Adrenal gland (tissue), 12 donors: ENCODE data around the gene DMRTC2. TPM values are rescaled to one million over a fixed set of nuclear protein-coding genes. Genes with fewer than 3 reads are reported as not detected.

Experiments
- DNase-seq, 7 donors: peaks; one replicate each; pipeline ENCODE4 v3.0.0-alpha.2; 2019 to 2020
- H3K27ac ChIP-seq, 5 donors: fragments of 200-600 bp; sonication (generic) in 4 of 5; 1 replicate in 3 of 5; 2 replicates in 2 of 5; pipeline versions ENCODE4 v1.5.1 to v1.8.0; 2016 to 2020; ENCODE audit warnings: mild to moderate bottlenecking in 1 of 5
- H3K27me3 ChIP-seq: fragments of 200-600 bp; 2 replicates; pipeline ENCODE4 v1.8.0; 2021
- H3K36me3 ChIP-seq, 2 donors: fragments of 200-600 bp; replicated peaks in 1 of 2; 1 replicate in 1 of 2; 2 replicates in 1 of 2; pipeline versions ENCODE4 v1.5.1 to v1.8.0; 2018 to 2022
- H3K4me1 ChIP-seq, 2 donors: fragments of 200-600 bp; replicated peaks in 1 of 2; 1 replicate in 1 of 2; 2 replicates in 1 of 2; pipeline versions ENCODE4 v1.5.1 to v1.8.0; 2018 to 2021
- H3K4me3 ChIP-seq, 4 donors: fragments of 200-600 bp; sonication (generic) in 3 of 4; one replicate each; pipeline ENCODE4 v1.5.1; 2016 to 2018
- H3K9me3 ChIP-seq, 3 donors: fragments of 200-600 bp; sonication (generic) in 1 of 3; replicated peaks in 1 of 3; 1 replicate in 2 of 3; 2 replicates in 1 of 3; pipeline versions ENCODE4 v1.5.1 to v1.8.0; 2016 to 2021
- POLR2A ChIP-seq, 2 donors: fragments of 450-650 bp; IDR thresholded peaks; one replicate each; pipeline ENCODE4 v1.6.1; 2017; ENCODE audit warnings: antibody characterized with exemption in 2 of 2, mild to moderate bottlenecking in 2 of 2, moderate library complexity in 1 of 2
- WGBS, 4 donors: extraction: QIAGEN DNeasy Blood & Tissue Kit in 2 of 4; methylation state at CpG; one replicate each; pipeline versions ENCODE4 v1.1.5 to v1.1.7; 2013 to 2017; 5-methylcytosine and 5-hydroxymethylcytosine counted together
- intact Hi-C, 2 donors: fragments of 100-400 bp; cut with DNase I; formaldehyde crosslinking; loops; one replicate each; pipeline versions ENCODE4 v1.14.1 to v1.15.0; 2022 to 2023
- microRNA-seq, 3 donors: library from miRNA; unstranded; fragments of <30 nt; microRNA quantifications; one replicate each; pipeline ENCODE4, GENCODE V29; 2017 to 2020
- polyA plus RNA-seq, 3 donors: library from polyadenylated mRNA; stranded (reverse); fragments of 200-250 nt in 2 of 3; fragments of 350-450 nt in 1 of 3; fragmentation: Illumina TruSeq in 1 of 3; extraction: RNeasy Lipid Tissue Mini Kit (QIAGEN cat#74804) in 1 of 3; gene quantifications; one replicate each; pipeline ENCODE4 v1.2.3, GENCODE V29; 2013 to 2014
- small RNA-seq, 2 donors: library from RNA; depleted of rRNA; stranded (forward); fragments of <200 nt; gene quantifications; one replicate each; pipeline ENCODE3, GENCODE V24; 2016
- total RNA-seq, 9 donors: library from RNA; depleted of rRNA in 4 of 9; stranded (reverse); fragments of >200 nt in 4 of 9; fragments of 120-200 nt in 1 of 9; fragmentation: NEBNext Ultra II Directional in 1 of 9; extraction: Animal tissue kit (Norgen Biotek cat#: 25700) in 1 of 9; gene quantifications; one replicate each; pipeline versions ENCODE4 v1.1.0 to v1.2.4, GENCODE V29; 2013 to 2023
- TF ChIP-seq, protein P1 (sequence below), 6 experiments: fragments of 450-650 bp in 4 of 6; fragments of 200-600 bp in 2 of 6; sonication (generic) in 1 of 6; IDR thresholded peaks; 1 replicate in 5 of 6; 2 replicates in 1 of 6; pipeline versions ENCODE4 v1.5.1 to v1.8.0; 2016 to 2021; ENCODE audit warnings: antibody characterized with exemption in 6 of 6, mild to moderate bottlenecking in 2 of 6, moderate library complexity in 1 of 6
- donor health status: healthy with polysubstance abuse.
- donor health status: Bipolar disorder and iron deficiency.
- donor health status: DM: yes; HTN: yes; CAD: no.
- donor health status: DM: no; HTN: no; CAD: no.
- donor health status: DM: no; HTN: no; CAD: no.
- donor health status: DM: yes; HTN: yes; CAD: no.

DMRTC2 gene
- total and polyA plus RNA-seq, 12 donors: not detected

DNA sequence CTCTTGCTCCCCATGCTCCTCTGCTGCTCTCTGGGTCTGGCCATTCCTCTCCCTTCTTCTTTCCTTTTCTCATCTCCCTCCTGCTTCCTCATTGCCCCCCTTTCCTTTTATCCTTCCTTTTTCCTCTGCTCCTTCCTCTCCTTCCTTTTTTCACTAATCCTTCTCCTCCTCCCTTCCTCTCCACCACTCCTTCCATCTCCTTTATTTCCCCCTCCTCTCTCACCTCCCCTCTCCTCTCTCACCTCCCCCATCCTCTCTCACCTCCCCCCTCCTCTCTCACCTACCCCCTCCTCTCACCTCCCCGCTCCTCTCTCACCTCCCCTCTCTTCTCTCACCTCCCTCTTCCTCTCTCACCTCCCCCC is 51.7 kb downstream of the DMRTC2 start:
- peaks cover 0 to 70% of the 10 kb centered on the region in 2 donors for H3K36me3 ChIP-seq
- no peak for DNase-seq
- no peaks in the 10 kb centered on the region for H3K4me1 ChIP-seq
- H3K27me3 ChIP-seq: no peaks in the 10 kb centered on the region
- no peaks in the 10 kb centered on the region for H3K9me3 ChIP-seq
- WGBS, 4 donors: 86 to 100% (median 96%) methylated on average over 1 of the region's 1 CpG
- H3K27ac ChIP-seq: no peak overlapping the region
- no peak overlapping the region for H3K4me3 ChIP-seq
- intact Hi-C loops: no loop called here
- TF ChIP-seq, protein P1, sequence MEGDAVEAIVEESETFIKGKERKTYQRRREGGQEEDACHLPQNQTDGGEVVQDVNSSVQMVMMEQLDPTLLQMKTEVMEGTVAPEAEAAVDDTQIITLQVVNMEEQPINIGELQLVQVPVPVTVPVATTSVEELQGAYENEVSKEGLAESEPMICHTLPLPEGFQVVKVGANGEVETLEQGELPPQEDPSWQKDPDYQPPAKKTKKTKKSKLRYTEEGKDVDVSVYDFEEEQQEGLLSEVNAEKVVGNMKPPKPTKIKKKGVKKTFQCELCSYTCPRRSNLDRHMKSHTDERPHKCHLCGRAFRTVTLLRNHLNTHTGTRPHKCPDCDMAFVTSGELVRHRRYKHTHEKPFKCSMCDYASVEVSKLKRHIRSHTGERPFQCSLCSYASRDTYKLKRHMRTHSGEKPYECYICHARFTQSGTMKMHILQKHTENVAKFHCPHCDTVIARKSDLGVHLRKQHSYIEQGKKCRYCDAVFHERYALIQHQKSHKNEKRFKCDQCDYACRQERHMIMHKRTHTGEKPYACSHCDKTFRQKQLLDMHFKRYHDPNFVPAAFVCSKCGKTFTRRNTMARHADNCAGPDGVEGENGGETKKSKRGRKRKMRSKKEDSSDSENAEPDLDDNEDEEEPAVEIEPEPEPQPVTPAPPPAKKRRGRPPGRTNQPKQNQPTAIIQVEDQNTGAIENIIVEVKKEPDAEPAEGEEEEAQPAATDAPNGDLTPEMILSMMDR (IDR thresholded peaks at IDR 0.05): no peak
- TF ChIP-seq POLR2A (IDR thresholded peaks at IDR 0.05): no peak

DNA sequence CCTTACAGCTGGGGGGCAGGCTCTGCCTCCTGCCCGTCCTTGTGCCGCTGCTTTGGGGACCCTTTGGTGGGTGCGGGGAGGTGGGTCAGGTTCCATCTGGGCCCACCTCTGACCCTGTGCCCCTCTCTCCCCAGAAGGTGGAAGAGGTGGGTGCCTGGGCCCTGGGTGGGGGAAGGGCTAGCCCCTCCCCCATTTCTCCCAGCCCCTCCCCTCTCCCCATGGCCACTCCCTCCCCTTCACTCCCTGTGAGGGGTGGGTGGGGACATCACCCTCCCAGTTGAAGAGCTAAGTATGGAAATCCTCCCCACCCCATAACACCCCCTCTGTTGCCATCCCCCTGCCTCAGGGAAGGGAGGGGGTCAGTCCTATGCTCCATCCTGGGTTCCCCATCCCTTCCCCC is 52.3 kb downstream of the DMRTC2 start:
- intact Hi-C loops: no loop called here
- Histone ChIP-seq H3K36me3 (peaks cover 0 to 70% of the 10 kb centered on the region in 2 donors), H3K4me3 (no peak overlapping the region), H3K4me1 (no peaks in the 10 kb centered on the region), H3K9me3 (no peaks in the 10 kb centered on the region), H3K27ac (no peak overlapping the region), H3K27me3 (no peaks in the 10 kb centered on the region)
- TF ChIP-seq, protein P1 (IDR thresholded peaks at IDR 0.05): no peak
- TF ChIP-seq POLR2A (IDR thresholded peaks at IDR 0.05): no peak
- DNase-seq: no peak
- WGBS, 4 donors: 95 to 100% (median 97%) methylated on average over 3 of the region's 3 CpGs; no CpG with 5 or more reads in 1 of the 4 donors

DNA sequence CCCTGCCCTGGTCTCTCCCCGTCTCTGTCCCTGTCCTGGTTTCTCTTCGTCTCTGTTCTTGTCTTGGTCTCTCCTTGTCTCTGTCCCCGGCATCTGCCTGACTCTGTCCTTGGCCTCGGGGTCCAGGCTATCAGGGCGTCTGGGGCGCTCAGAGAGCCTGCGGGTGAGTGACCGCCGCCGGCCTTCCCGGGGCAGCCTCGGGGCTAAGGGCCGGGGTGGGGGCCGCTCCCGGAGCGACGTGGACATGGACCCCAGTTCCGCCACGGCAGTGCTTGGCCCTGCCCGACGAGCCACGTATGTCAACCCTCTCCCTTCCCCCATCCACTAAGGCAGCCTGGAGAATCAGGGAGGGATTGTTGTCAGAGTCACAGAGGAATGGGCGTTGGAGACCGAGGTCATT is 53.0 kb downstream of the DMRTC2 start:
- H3K36me3 ChIP-seq: peaks cover 0 to 70% of the 10 kb centered on the region in 2 donors
- 83 to 87% (median 85%) methylated on average over 24 of the region's 24 CpGs for WGBS, 4 donors

DNA sequence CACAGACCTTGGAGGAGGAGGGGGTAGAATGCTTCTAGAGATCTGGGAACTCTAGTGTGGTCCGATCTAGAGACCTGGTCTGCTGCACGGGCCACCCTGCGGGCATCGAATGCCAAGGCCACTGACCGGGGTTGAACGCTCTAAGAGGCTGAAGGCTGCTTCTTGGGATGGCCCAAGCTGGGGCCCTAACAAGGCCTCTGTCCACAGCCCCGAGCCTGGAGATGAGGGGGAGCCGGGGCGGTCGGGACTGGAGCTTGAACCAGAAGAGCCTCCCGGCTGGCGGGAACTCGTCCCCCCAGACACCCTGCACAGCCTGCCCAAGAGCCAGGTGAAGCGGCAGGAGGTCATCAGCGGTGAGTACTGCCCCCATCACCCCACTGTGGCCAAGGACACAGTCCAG is 53.4 kb downstream of the DMRTC2 start:
- WGBS, 4 donors: 86 to 90% (median 89%) methylated on average over 13 to 15 of the region's 15 CpGs
- intact Hi-C loops: no loop called here
- Histone ChIP-seq H3K4me1 (no peaks in the 10 kb centered on the region), H3K27me3 (no peaks in the 10 kb centered on the region), H3K9me3 (no peaks in the 10 kb centered on the region), H3K27ac (no peak overlapping the region), H3K36me3 (peaks cover 0 to 72% of the 10 kb centered on the region in 2 donors), H3K4me3 (no peak overlapping the region)
- no peak for DNase-seq
- TF ChIP-seq, protein P1 (IDR thresholded peaks at IDR 0.05): no peak
- no peak for TF ChIP-seq POLR2A (IDR thresholded peaks at IDR 0.05)

More for the DNA sequence above, 53.0 kb downstream of the DMRTC2 start:
- Histone ChIP-seq H3K4me3 (no peak overlapping the region), H3K27me3 (no peaks in the 10 kb centered on the region), H3K27ac (no peak overlapping the region), H3K9me3 (no peaks in the 10 kb centered on the region), H3K4me1 (no peaks in the 10 kb centered on the region)
- TF ChIP-seq POLR2A (IDR thresholded peaks at IDR 0.05): no peak
- TF ChIP-seq, protein P1 (IDR thresholded peaks at IDR 0.05): no peak
- DNase-seq: no peak
- intact Hi-C loops: no loop called here

Small RNA genes within 50 kb of the gene (microRNA-seq; reads per million reads assigned to microRNA genes)
- gene MIR6797: 0 to 0.28 (median 0) reads per million in 3 donors

Small RNA genes within 50 kb of the gene (small RNA-seq; reads per million reads assigned to genes)
- gene MIR6797: 0 reads per million in 2 donors

Other genes with a start within 250 kb of the DMRTC2 start
- gene CEACAM4, start 218.0 kb upstream of the DMRTC2 start, total RNA-seq: 1 to 10 TPM in 3 of 9 donors, under 1 TPM in 3, not detected in 3; 0.19 to 1.6 (median 0.84) TPM
- under 1 TPM; 0.32 to 0.95 (median 0.84) TPM for gene CEACAM4, start 218.0 kb upstream of the DMRTC2 start, polyA plus RNA-seq
- under 1 TPM in 2 of 9 donors, not detected in 7; 0.08 to 0.28 TPM for gene CEACAM7, start 156.8 kb upstream of the DMRTC2 start, total RNA-seq
- gene CEACAM7, start 156.8 kb upstream of the DMRTC2 start, polyA plus RNA-seq: under 1 TPM in 2 of 3 donors, not detected in 1; 0.07 to 0.40 TPM
- gene CEACAM5, start 136.4 kb upstream of the DMRTC2 start, total RNA-seq: under 1 TPM in 4 of 9 donors, not detected in 5; 0.06 to 0.72 (median 0.35) TPM
- gene CEACAM5, start 136.4 kb upstream of the DMRTC2 start, polyA plus RNA-seq: under 1 TPM in 2 of 3 donors, not detected in 1; 0.27 to 0.40 TPM
- under 1 TPM in 5 of 9 donors, not detected in 4; 0.06 to 0.76 (median 0.24) TPM for gene CEACAM6, start 89.5 kb upstream of the DMRTC2 start, total RNA-seq
- gene CEACAM6, start 89.5 kb upstream of the DMRTC2 start, polyA plus RNA-seq: under 1 TPM in 2 of 3 donors, not detected in 1; 0.13 to 0.24 TPM
- under 1 TPM in 3 of 9 donors, not detected in 6; 0.11 to 0.99 (median 0.68) TPM for gene CEACAM3, start 48.5 kb upstream of the DMRTC2 start, total RNA-seq
- under 1 TPM in 2 of 3 donors, not detected in 1; 0.30 to 0.32 TPM for gene CEACAM3, start 48.5 kb upstream of the DMRTC2 start, polyA plus RNA-seq
- gene LYPD4, start 359 bp upstream of the DMRTC2 start, total RNA-seq: not detected
- under 1 TPM in 1 of 3 donors, not detected in 2; 0.08 TPM for gene LYPD4, start 359 bp upstream of the DMRTC2 start, polyA plus RNA-seq
- gene RPS19, start 15.2 kb downstream of the DMRTC2 start, total RNA-seq: 1,000 to 10,000 TPM in 6 of 9 donors, 100 to 1,000 TPM in 3; 418 to 2,240 (median 1,254) TPM
- 1,000 to 10,000 TPM in 2 of 3 donors, 100 to 1,000 TPM in 1; 534 to 3,405 (median 2,394) TPM for gene RPS19, start 15.2 kb downstream of the DMRTC2 start, polyA plus RNA-seq
- gene CD79A, start 32.2 kb downstream of the DMRTC2 start, total RNA-seq: 1 to 10 TPM in 1 of 9 donors, under 1 TPM in 5, not detected in 3; 0.28 to 1.0 (median 0.48) TPM
- 1 to 10 TPM in 2 of 3 donors, under 1 TPM in 1; 0.37 to 6.2 (median 1.3) TPM for gene CD79A, start 32.2 kb downstream of the DMRTC2 start, polyA plus RNA-seq
- gene ARHGEF1, start 38.1 kb downstream of the DMRTC2 start, total RNA-seq: 10 to 100 TPM in 8 of 9 donors, 1 to 10 TPM in 1; 8.3 to 86.9 (median 53.9) TPM
- 100 to 1,000 TPM in 2 of 3 donors, 1 to 10 TPM in 1; 7.3 to 443 (median 196) TPM for gene ARHGEF1, start 38.1 kb downstream of the DMRTC2 start, polyA plus RNA-seq
- not detected for gene ERFL, start 83.4 kb downstream of the DMRTC2 start, total RNA-seq
- under 1 TPM in 1 of 3 donors, not detected in 2; 0.10 TPM for gene ERFL, start 83.4 kb downstream of the DMRTC2 start, polyA plus RNA-seq
- gene RABAC1, start 114.3 kb downstream of the DMRTC2 start, total RNA-seq: 100 to 1,000 TPM; 106 to 397 (median 183) TPM
- gene RABAC1, start 114.3 kb downstream of the DMRTC2 start, polyA plus RNA-seq: 100 to 1,000 TPM in 2 of 3 donors, 10 to 100 TPM in 1; 17.9 to 303 (median 174) TPM
- gene ATP1A3, start 149.2 kb downstream of the DMRTC2 start, total RNA-seq: 10 to 100 TPM in 2 of 9 donors, 1 to 10 TPM in 3, under 1 TPM in 3, not detected in 1; 0.11 to 35.0 (median 3.5) TPM
- 10 to 100 TPM in 1 of 3 donors, 1 to 10 TPM in 2; 4.1 to 14.2 (median 10.0) TPM for gene ATP1A3, start 149.2 kb downstream of the DMRTC2 start, polyA plus RNA-seq
- 1 to 10 TPM in 4 of 9 donors, under 1 TPM in 4, not detected in 1; 0.24 to 6.2 (median 0.85) TPM for gene GRIK5, start 225.2 kb downstream of the DMRTC2 start, total RNA-seq
- 10 to 100 TPM in 1 of 3 donors, 1 to 10 TPM in 2; 2.3 to 11.9 (median 2.4) TPM for gene GRIK5, start 225.2 kb downstream of the DMRTC2 start, polyA plus RNA-seq
- gene ZNF574, start 231.1 kb downstream of the DMRTC2 start, total RNA-seq: 10 to 100 TPM in 7 of 9 donors, 1 to 10 TPM in 2; 6.4 to 16.9 (median 13.2) TPM
- gene ZNF574, start 231.1 kb downstream of the DMRTC2 start, polyA plus RNA-seq: 1 to 10 TPM; 2.7 to 7.9 (median 5.4) TPM